KOPT-K1 (cell line): ENCODE results near the gene THUMPD1.
"Not testable (repeated sequence)": the region's sequence is repeated elsewhere in the genome, so short reads cannot be mapped to it uniquely, and the experiment has no call there.

Source experiments
- H3K27ac ChIP-seq: fragments of 200-600 bp; sonication (generic); 2 replicates; pipeline ENCODE4 v1.5.1; 2016; ENCODE audit warnings: antibody characterized with exemption, mild to moderate bottlenecking, low read depth, low read length; ENCODE audit not compliant: poor library complexity, severe bottlenecking
- H3K36me3 ChIP-seq: fragments of 200-600 bp; sonication (generic); 2 replicates; pipeline ENCODE4 v1.5.1; 2017; ENCODE audit warnings: antibody characterized with exemption, mild to moderate bottlenecking, low read length, moderate library complexity; ENCODE audit not compliant: insufficient read depth
- H3K9me3 ChIP-seq: fragments of 200-600 bp; sonication (generic); 2 replicates; pipeline ENCODE4 v1.5.1; 2017; ENCODE audit warnings: antibody characterized with exemption, low read length, mild to moderate bottlenecking; ENCODE audit not compliant: insufficient read depth, poor library complexity, severe bottlenecking

Gene THUMPD1

GRCh38 chr16:20762404-20763123, 20.9 kb upstream of the THUMPD1 start:
- no peaks in the 10 kb centered on the region for H3K36me3 ChIP-seq
- H3K9me3 ChIP-seq: peaks cover 19% of the 10 kb centered on the region
- H3K27ac ChIP-seq: no peak overlapping the region

GRCh38 chr16:20761175-20761574, 19.6 kb upstream of the THUMPD1 start:
- H3K36me3 ChIP-seq: no peaks in the 10 kb centered on the region
- H3K9me3 ChIP-seq: peaks cover 19% of the 10 kb centered on the region
- H3K27ac ChIP-seq: no peak overlapping the region

GRCh38 chr16:20760346-20760745, 18.7 kb upstream of the THUMPD1 start:
- no peaks in the 10 kb centered on the region for H3K36me3 ChIP-seq
- H3K27ac ChIP-seq: no peak overlapping the region
- peaks cover 19% of the 10 kb centered on the region for H3K9me3 ChIP-seq

- H3K9me3 ChIP-seq, H3K27ac ChIP-seq, H3K36me3 ChIP-seq: not testable (repeated sequence)
Observed at GRCh38 chr16:20755799-20756198, 14.2 kb upstream of the THUMPD1 start.

- Histone ChIP-seq H3K27ac (no peak overlapping the region), H3K9me3 (no peaks in the 10 kb centered on the region), H3K36me3 (no peaks in the 10 kb centered on the region)
Observed at GRCh38 chr16:20755238-20755637, 13.6 kb upstream of the THUMPD1 start.

- Histone ChIP-seq H3K9me3 (peaks cover 4% of the 10 kb centered on the region), H3K36me3 (no peaks in the 10 kb centered on the region), H3K27ac (no peak overlapping the region)
Observed at GRCh38 chr16:20753727-20754126, 12.1 kb upstream of the THUMPD1 start.

GRCh38 chr16:20750558-20750957, 8.9 kb upstream of the THUMPD1 start:
- no peak overlapping the region for H3K27ac ChIP-seq
- H3K9me3 ChIP-seq: peaks cover 25% of the 10 kb centered on the region
- no peaks in the 10 kb centered on the region for H3K36me3 ChIP-seq

- no peak overlapping the region for H3K27ac ChIP-seq
- peaks cover 25% of the 10 kb centered on the region for H3K9me3 ChIP-seq
- H3K36me3 ChIP-seq: no peaks in the 10 kb centered on the region
Observed at GRCh38 chr16:20749474-20749873, 7.9 kb upstream of the THUMPD1 start.

- Histone ChIP-seq H3K9me3 (peaks cover 25% of the 10 kb centered on the region), H3K36me3 (no peaks in the 10 kb centered on the region)
Observed at GRCh38 chr16:20747030-20747816, 5.6 kb upstream of the THUMPD1 start.

GRCh38 chr16:20746461-20746860, 4.8 kb upstream of the THUMPD1 start:
- Histone ChIP-seq H3K9me3 (peaks cover 25% of the 10 kb centered on the region), H3K36me3 (no peaks in the 10 kb centered on the region), H3K27ac (no peak overlapping the region)

More at GRCh38 chr16:20747030-20747816, 5.6 kb upstream of the THUMPD1 start:
- H3K27ac ChIP-seq: no peak overlapping the region

GRCh38 chr16:20744922-20745440, 3.4 kb upstream of the THUMPD1 start:
- peaks cover 25% of the 10 kb centered on the region for H3K9me3 ChIP-seq
- no peak overlapping the region for H3K27ac ChIP-seq
- peaks cover 3% of the 10 kb centered on the region; the same call in 1 of the 2 replicates for H3K36me3 ChIP-seq

- H3K27ac ChIP-seq: no peak overlapping the region
- peaks cover 16% of the 10 kb centered on the region for H3K36me3 ChIP-seq
- peaks cover 20% of the 10 kb centered on the region for H3K9me3 ChIP-seq
Observed at GRCh38 chr16:20743591-20743990, 2.0 kb upstream of the THUMPD1 start.

GRCh38 chr16:20740901-20741521, 607 bp downstream of the THUMPD1 start:
- Histone ChIP-seq H3K9me3 (no peaks in the 10 kb centered on the region), H3K27ac (peak overlapping the region; percentile 84), H3K36me3 (peaks cover 42% of the 10 kb centered on the region)

- no peaks in the 10 kb centered on the region for H3K9me3 ChIP-seq
- peak overlapping the region; percentile 84 for H3K27ac ChIP-seq
- H3K36me3 ChIP-seq: peaks cover 49% of the 10 kb centered on the region
Observed at GRCh38 chr16:20740007-20740883, 1.4 kb downstream of the THUMPD1 start.
